Endothelial cell of umbilical vein (primary cell): ENCODE measurements around the gene TES. TPM values are rescaled to one million over a fixed set of nuclear protein-coding genes. Genes with fewer than 3 reads are reported as not detected.

Experiments used
- BruUV-seq: library from RNA; stranded (reverse); fragments of 400-500 nt; replicated peaks from 2 replicates; lab custom pipeline; 2021; lab: Mats Ljungman, UMichigan
- CTCF ChIA-PET: fragments of 300-600, 350-600 bp; sonication (Branson Sonifier 250); formaldehyde crosslinking; loops from one replicate; lab custom pipeline; 2021; ENCODE audit warnings: antibody characterized with exemption, inconsistent platforms; lab: Charles Lee
- POLR2A ChIA-PET: fragments of 300-600, 350-600 bp; sonication (Branson Sonifier 250); formaldehyde crosslinking; loops from one replicate; lab custom pipeline; 2021; ENCODE audit warnings: antibody characterized with exemption, inconsistent platforms; lab: Charles Lee
- DNase-seq: peaks from one replicate; pipeline ENCODE4 v3.0.0-alpha.2; 2011; ENCODE audit warnings: low read depth, low spot score
- FAIRE-seq: peaks from 2 replicates; lab custom pipeline; 2011; peaks lifted over from hg19 to GRCh38; lab: Jason Lieb, UNC
- H2AFZ ChIP-seq: 2 replicates; pipeline ENCODE4 v1.6.0; 2012; ENCODE audit warnings: low read depth, low read length, control low read depth, inconsistent platforms
- H3K27ac ChIP-seq: 2 replicates; pipeline ENCODE4 v1.5.1; 2011; ENCODE audit warnings: low read depth, mild to moderate bottlenecking, control low read depth, low read length, moderate library complexity; ENCODE audit not compliant: insufficient read depth
- H3K27me3 ChIP-seq, 2 experiments: 2 replicates each; pipeline versions ENCODE4 v1.6.0 to v1.6.1; 2011; ENCODE audit warnings: low read length in 2 of 2, mixed read lengths in 1 of 2; ENCODE audit not compliant: control insufficient read depth in 2 of 2, insufficient read depth in 2 of 2
- H3K36me3 ChIP-seq, 2 experiments: 2 replicates in 1 of 2; 3 replicates in 1 of 2; pipeline ENCODE4 v1.5.1; 2011; ENCODE audit warnings: low read length in 2 of 2, mild to moderate bottlenecking in 1 of 2, moderate library complexity in 1 of 2; ENCODE audit not compliant: control insufficient read depth in 2 of 2, insufficient read depth in 2 of 2; ENCODE audit errors: extremely low read depth in 1 of 2
- H3K4me1 ChIP-seq: 3 replicates; pipeline ENCODE4 v1.5.1; 2011; ENCODE audit warnings: mild to moderate bottlenecking, low read length; ENCODE audit not compliant: control insufficient read depth, insufficient read depth; ENCODE audit errors: extremely low read depth
- H3K4me2 ChIP-seq: 2 replicates; pipeline ENCODE4 v1.6.1; 2011; ENCODE audit warnings: low read length, control low read depth, mixed read lengths; ENCODE audit not compliant: insufficient read depth
- H3K4me3 ChIP-seq, 3 experiments: fragments of 200-600 bp in 1 of 3; sonication (generic), shearing (Covaris generic) in 1 of 3; replicated peaks in 1 of 3; 2 replicates each; pipeline ENCODE4 v1.5.1; 2011 to 2016; ENCODE audit warnings: control low read depth in 3 of 3, low read length in 3 of 3, mild to moderate bottlenecking in 2 of 3, inconsistent platforms in 1 of 3, low read depth in 1 of 3, moderate library complexity in 1 of 3; ENCODE audit not compliant: insufficient read depth in 1 of 3
- H3K79me2 ChIP-seq: 2 replicates; pipeline ENCODE4 v1.6.0; 2012; ENCODE audit warnings: low read length, inconsistent platforms; ENCODE audit not compliant: control insufficient read depth, insufficient read depth
- H3K9ac ChIP-seq: replicated peaks from 2 replicates; pipeline ENCODE3; 2011; ENCODE audit warnings: low read length, control low read depth; ENCODE audit not compliant: insufficient read depth; ENCODE audit errors: extremely low read depth
- H3K9me1 ChIP-seq: replicated peaks from 3 replicates; pipeline ENCODE4 v1.6.0; 2011; ENCODE audit warnings: mild to moderate bottlenecking, low read length; ENCODE audit not compliant: control insufficient read depth, insufficient read depth; ENCODE audit errors: extremely low read depth
- H3K9me3 ChIP-seq: replicated peaks from 2 replicates; pipeline ENCODE4 v1.5.1; 2012; ENCODE audit warnings: low read length, inconsistent platforms; ENCODE audit not compliant: control insufficient read depth, insufficient read depth
- H4K20me1 ChIP-seq: replicated peaks from 2 replicates; pipeline ENCODE3; 2011; ENCODE audit warnings: mild to moderate bottlenecking, low read length; ENCODE audit not compliant: control insufficient read depth, insufficient read depth; ENCODE audit errors: extremely low read depth
- EZH2 ChIP-seq: IDR thresholded peaks from 2 replicates; pipeline ENCODE4 v1.6.1; 2012; ENCODE audit warnings: borderline replicate concordance, low read depth, mild to moderate bottlenecking, moderate library complexity, low read length, inconsistent platforms; ENCODE audit not compliant: severe bottlenecking
- FOS ChIP-seq: IDR thresholded peaks from 2 replicates; pipeline ENCODE4 v1.6.1; 2011; ENCODE audit warnings: mild to moderate bottlenecking, low read length, moderate library complexity, borderline replicate concordance; ENCODE audit not compliant: insufficient read depth
- GATA2 ChIP-seq: IDR thresholded peaks from 2 replicates; pipeline ENCODE4 v1.7.0; 2011; ENCODE audit warnings: low read depth, mild to moderate bottlenecking, moderate library complexity, mixed read lengths, low read length; ENCODE audit not compliant: insufficient read length, insufficient read depth
- JUN ChIP-seq: IDR thresholded peaks from 2 replicates; pipeline ENCODE4 v1.6.1; 2011; ENCODE audit warnings: borderline replicate concordance, low read depth; ENCODE audit not compliant: insufficient read length, insufficient read depth
- MYC ChIP-seq: IDR thresholded peaks from one replicate; pipeline ENCODE4 v1.6.1; 2011; ENCODE audit warnings: mild to moderate bottlenecking, low read depth, low read length
- POLR2A ChIP-seq: IDR thresholded peaks from 2 replicates; pipeline ENCODE4 v1.6.1; 2012; ENCODE audit warnings: low read depth, mild to moderate bottlenecking, control low read depth, low read length
- POLR2AphosphoS5 ChIP-seq: IDR thresholded peaks from 2 replicates; pipeline ENCODE4 v1.6.1; 2012; ENCODE audit warnings: low read depth, mild to moderate bottlenecking, control low read depth, low read length, moderate library complexity; ENCODE audit not compliant: insufficient read depth
- dilution Hi-C: fragments of 300-500 bp; cut with MboI; formaldehyde crosslinking; loops from one replicate; pipeline ENCODE4 v1.15.0; 2019; ENCODE audit warnings: low sequenced_read_pairs; ENCODE audit not compliant: extremely low pct_ligation_motif_present
- intact Hi-C: fragments of 100-400 bp; cut with micrococcal nuclease; formaldehyde crosslinking; loops from one replicate; pipeline ENCODE4 v1.10.0; 2022
- polyA plus RNA-seq, 4 experiments: library from polyadenylated mRNA; depleted of rRNA in 3 of 4; stranded (reverse) in 3 of 4; unstranded in 1 of 4; fragments of >200 nt; gene quantifications; 2 replicates each; pipeline versions ENCODE4 v1.2.1 to v1.2.3, GENCODE V29; 2011 to 2012; ENCODE audit warnings: missing spikeins in 1 of 4
- total RNA-seq: library from RNA; stranded (reverse); gene quantifications from 2 replicates; pipeline ENCODE4 v1.2.3, GENCODE V29; 2021
- TF ChIP-seq, protein P1 (sequence below), 2 donors: IDR thresholded peaks; 1 replicate in 1 of 2; 2 replicates in 1 of 2; pipeline ENCODE4 v1.5.1; 2011; ENCODE audit warnings: low read length in 2 of 2, mild to moderate bottlenecking in 2 of 2, moderate library complexity in 2 of 2, control low read depth in 1 of 2, inconsistent platforms in 1 of 2, low read depth in 1 of 2; ENCODE audit not compliant: insufficient read depth in 1 of 2; ENCODE audit errors: extremely low read depth in 1 of 2
- TF ChIP-seq, protein P2 (sequence below): IDR thresholded peaks from 2 replicates; pipeline ENCODE4 v1.6.1; 2011; ENCODE audit not compliant: insufficient read depth, insufficient read length

The TES gene
- total and polyA plus RNA-seq, 2 donors (not counting 3 experiments of a cell fraction or from before 2014, with no cell fraction given), result 35.3 to 50.5 TPM

DNA sequence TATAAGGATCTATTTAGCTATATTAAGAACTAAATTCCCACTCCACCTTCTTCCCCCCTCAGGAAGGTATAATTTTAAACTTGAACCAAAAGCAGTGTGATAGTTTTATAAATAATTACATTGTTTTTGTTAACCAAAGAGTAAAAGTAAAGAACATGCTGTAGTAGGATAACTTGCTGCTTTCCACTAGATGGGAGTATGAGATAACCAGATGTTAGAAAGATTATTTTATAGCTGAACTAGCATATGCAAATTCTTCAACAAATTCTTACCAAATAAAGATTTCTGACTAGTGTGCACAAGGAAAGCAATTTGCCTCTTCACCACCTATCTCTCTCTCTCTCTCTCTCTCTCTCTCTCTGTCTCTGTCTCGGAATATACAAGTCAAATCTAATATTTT, 31.8 kb downstream of the TES start:
- Histone ChIP-seq H3K4me1 (peaks cover 8% of the 10 kb centered on the region), H3K9ac (no peak overlapping the region), H3K4me2 (no peak overlapping the region), H3K4me3 (no peak overlapping the region), H2AFZ (no peak overlapping the region), H3K27me3 (no peaks in the 10 kb centered on the region), H3K9me3 (peaks cover 2% of the 10 kb centered on the region), H3K9me1 (no peaks in the 10 kb centered on the region), H4K20me1 (no peaks in the 10 kb centered on the region), H3K36me3 (peaks cover 9 to 12% of the 10 kb centered on the region in 2 experiments), H3K27ac (no peak overlapping the region), H3K79me2 (peaks cover 36% of the 10 kb centered on the region)
- POLR2A ChIA-PET, result no interaction called here
- no peak for FAIRE-seq
- intact Hi-C loops (no loop called here), dilution Hi-C loops (no loop called here)
- TF ChIP-seq, protein P1, sequence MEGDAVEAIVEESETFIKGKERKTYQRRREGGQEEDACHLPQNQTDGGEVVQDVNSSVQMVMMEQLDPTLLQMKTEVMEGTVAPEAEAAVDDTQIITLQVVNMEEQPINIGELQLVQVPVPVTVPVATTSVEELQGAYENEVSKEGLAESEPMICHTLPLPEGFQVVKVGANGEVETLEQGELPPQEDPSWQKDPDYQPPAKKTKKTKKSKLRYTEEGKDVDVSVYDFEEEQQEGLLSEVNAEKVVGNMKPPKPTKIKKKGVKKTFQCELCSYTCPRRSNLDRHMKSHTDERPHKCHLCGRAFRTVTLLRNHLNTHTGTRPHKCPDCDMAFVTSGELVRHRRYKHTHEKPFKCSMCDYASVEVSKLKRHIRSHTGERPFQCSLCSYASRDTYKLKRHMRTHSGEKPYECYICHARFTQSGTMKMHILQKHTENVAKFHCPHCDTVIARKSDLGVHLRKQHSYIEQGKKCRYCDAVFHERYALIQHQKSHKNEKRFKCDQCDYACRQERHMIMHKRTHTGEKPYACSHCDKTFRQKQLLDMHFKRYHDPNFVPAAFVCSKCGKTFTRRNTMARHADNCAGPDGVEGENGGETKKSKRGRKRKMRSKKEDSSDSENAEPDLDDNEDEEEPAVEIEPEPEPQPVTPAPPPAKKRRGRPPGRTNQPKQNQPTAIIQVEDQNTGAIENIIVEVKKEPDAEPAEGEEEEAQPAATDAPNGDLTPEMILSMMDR (IDR thresholded peaks at IDR 0.05; ENCODE audit: extremely low read depth in 1 of 2, insufficient read depth in 1 of 2, low read depth in 1 of 2, low read length in 2 of 2), result no peak
- TF ChIP-seq, protein P2, sequence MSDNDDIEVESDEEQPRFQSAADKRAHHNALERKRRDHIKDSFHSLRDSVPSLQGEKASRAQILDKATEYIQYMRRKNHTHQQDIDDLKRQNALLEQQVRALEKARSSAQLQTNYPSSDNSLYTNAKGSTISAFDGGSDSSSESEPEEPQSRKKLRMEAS, result no peak
- TF ChIP-seq GATA2 (no peak), POLR2A (no peak), MYC (no peak), FOS (no peak), JUN (no peak), EZH2 (no peak), POLR2AphosphoS5 (no peak)
- no peak for DNase-seq
- CTCF ChIA-PET, result interaction anchor here (0.8 to 15.5 kb wide), 10 partner anchors 10 to 349 kb away, joined by 3 to 462 read pairs (median 4); no protein-coding TSS in a partner anchor
- BruUV-seq, result no TSS peak
